H1 (cell line): ENCODE data around the gene ANKRD11. TPM values are rescaled to one million over a fixed set of nuclear protein-coding genes. Genes with fewer than 3 reads are reported as not detected.

ENCODE experiments used
- CTCF ChIA-PET: fragments of 300-600 bp; sonication (Branson Sonifier 250); formaldehyde crosslinking; loops from one replicate; lab custom pipeline; 2021; ENCODE audit not compliant: partially characterized antibody; lab: Charles Lee
- POLR2A ChIA-PET: fragments of 300-600 bp; sonication (Branson Sonifier 250); formaldehyde crosslinking; loops from one replicate; lab custom pipeline; 2021; ENCODE audit warnings: inconsistent platforms; ENCODE audit not compliant: partially characterized antibody; lab: Charles Lee
- DNase-seq, 2 experiments: peaks; one replicate each; pipeline versions ENCODE4 v3.0.0 to v3.0.0-alpha.2; 2010 to 2022; ENCODE audit warnings: low spot score in 2 of 2, low read depth in 1 of 2, mixed read lengths in 1 of 2
- FAIRE-seq: peaks from 2 replicates; lab custom pipeline; 2011; peaks lifted over from hg19 to GRCh38; lab: Jason Lieb, UNC
- H2AFZ ChIP-seq: 2 replicates; pipeline ENCODE4 v1.8.1; 2012; ENCODE audit warnings: low read length, inconsistent platforms
- H2AK5ac ChIP-seq: 2 replicates; pipeline ENCODE4 v1.6.1; 2013; ENCODE audit warnings: low read depth, low read length
- H2BK120ac ChIP-seq: replicated peaks from 2 replicates; pipeline ENCODE3; 2013; ENCODE audit warnings: low read depth, low read length, inconsistent platforms
- H2BK12ac ChIP-seq: 2 replicates; pipeline ENCODE4 v1.6.1; 2013; ENCODE audit warnings: low read depth, low read length
- H2BK15ac ChIP-seq: 2 replicates; pipeline ENCODE4 v1.6.1; 2013; ENCODE audit warnings: low read length
- H2BK20ac ChIP-seq: 2 replicates; pipeline ENCODE4 v1.6.1; 2013; ENCODE audit warnings: low read length
- H2BK5ac ChIP-seq: 2 replicates; pipeline ENCODE4 v1.6.1; 2013; ENCODE audit warnings: low read depth, low read length
- H3K14ac ChIP-seq: 2 replicates; pipeline ENCODE4 v1.6.1; 2013; ENCODE audit warnings: inconsistent platforms; ENCODE audit not compliant: insufficient read length
- H3K18ac ChIP-seq: 2 replicates; pipeline ENCODE4 v1.6.1; 2013; ENCODE audit warnings: low read length; ENCODE audit errors: extremely low read depth
- H3K23ac ChIP-seq: 2 replicates; pipeline ENCODE4 v1.6.1; 2013; ENCODE audit warnings: inconsistent platforms; ENCODE audit not compliant: insufficient read length
- H3K23me2 ChIP-seq: 2 replicates; pipeline ENCODE4 v1.6.1; 2013; ENCODE audit warnings: low read depth, low read length
- H3K27ac ChIP-seq: 2 replicates; pipeline ENCODE4 v1.6.1; 2011; ENCODE audit warnings: low read depth, low read length, inconsistent platforms
- H3K27me3 ChIP-seq, 4 experiments: replicated peaks in 1 of 4; 1 replicate in 1 of 4; 2 replicates in 3 of 4; pipeline versions ENCODE4 v1.6.1 to v1.8.1; 2011 to 2013; ENCODE audit warnings: low read length in 3 of 4, mild to moderate bottlenecking in 3 of 4, inconsistent platforms in 2 of 4, mixed read lengths in 2 of 4, moderate library complexity in 1 of 4; ENCODE audit not compliant: control insufficient read depth in 3 of 4, insufficient read depth in 3 of 4; ENCODE audit errors: extremely low read depth in 1 of 4
- H3K36me3 ChIP-seq, 4 experiments: 2 replicates each; pipeline versions ENCODE4 v1.6.1 to v1.8.1; 2011 to 2013; ENCODE audit warnings: mild to moderate bottlenecking in 4 of 4, low read length in 3 of 4, moderate library complexity in 2 of 4, control low read depth in 1 of 4, inconsistent platforms in 1 of 4; ENCODE audit not compliant: insufficient read depth in 4 of 4, control insufficient read depth in 2 of 4
- H3K4ac ChIP-seq: replicated peaks from 2 replicates; pipeline ENCODE3; 2013; ENCODE audit warnings: low read length, low read depth, mixed read lengths, inconsistent platforms; ENCODE audit not compliant: insufficient read length
- H3K4me1 ChIP-seq, 4 experiments: replicated peaks in 1 of 4; 1 replicate in 1 of 4; 2 replicates in 3 of 4; pipeline versions ENCODE4 v1.6.1 to v1.8.1; 2011 to 2013; ENCODE audit warnings: low read length in 3 of 4, inconsistent platforms in 2 of 4, mixed read lengths in 1 of 4; ENCODE audit not compliant: insufficient read depth in 4 of 4, control insufficient read depth in 3 of 4
- H3K4me2 ChIP-seq, 2 experiments: 2 replicates each; pipeline versions ENCODE4 v1.6.1 to v1.8.1; 2011 to 2013; ENCODE audit warnings: low read depth in 2 of 2, low read length in 2 of 2, control low read depth in 1 of 2, inconsistent platforms in 1 of 2, mild to moderate bottlenecking in 1 of 2; ENCODE audit not compliant: insufficient read depth in 1 of 2
- H3K4me3 ChIP-seq, 4 experiments: fragments of 200-600, 300-600 bp in 1 of 4; sonication (generic), shearing (Covaris generic), sonication (Bioruptor Twin) in 1 of 4; 2 replicates each; pipeline versions ENCODE4 v1.5.1 to v1.8.1; 2011 to 2016; ENCODE audit warnings: low read length in 4 of 4, low read depth in 3 of 4, control low read depth in 2 of 4, inconsistent platforms in 2 of 4, mild to moderate bottlenecking in 2 of 4, mixed read lengths in 1 of 4, moderate library complexity in 1 of 4; ENCODE audit not compliant: insufficient read depth in 2 of 4; ENCODE audit errors: extremely low read depth in 1 of 4
- H3K56ac ChIP-seq: replicated peaks from 2 replicates; pipeline ENCODE3; 2013; ENCODE audit warnings: low read depth, mild to moderate bottlenecking, mixed read lengths, low read length, inconsistent platforms; ENCODE audit not compliant: insufficient read length
- H3K79me1 ChIP-seq: 2 replicates; pipeline ENCODE4 v1.6.1; 2013; ENCODE audit warnings: low read depth, low read length, control low read depth
- H3K79me2 ChIP-seq, 2 experiments: 2 replicates each; pipeline versions ENCODE4 v1.6.1 to v1.8.1; 2012 to 2013; ENCODE audit warnings: low read length in 2 of 2, mild to moderate bottlenecking in 2 of 2, inconsistent platforms in 1 of 2; ENCODE audit not compliant: insufficient read depth in 2 of 2, control insufficient read depth in 1 of 2
- H3K9ac ChIP-seq, 4 experiments: replicated peaks in 1 of 4; 1 replicate in 1 of 4; 2 replicates in 3 of 4; pipeline versions ENCODE4 v1.6.1 to v1.8.1; 2011 to 2013; ENCODE audit warnings: low read depth in 3 of 4, low read length in 3 of 4, control low read depth in 2 of 4, mild to moderate bottlenecking in 2 of 4, moderate library complexity in 2 of 4, inconsistent platforms in 1 of 4; ENCODE audit errors: extremely low read depth in 1 of 4
- H3K9me3 ChIP-seq, 2 experiments: 2 replicates each; pipeline versions ENCODE4 v1.6.1 to v1.8.1; 2012 to 2013; ENCODE audit warnings: mild to moderate bottlenecking in 2 of 2, moderate library complexity in 2 of 2, control low read depth in 1 of 2, inconsistent platforms in 1 of 2, low read depth in 1 of 2, low read length in 1 of 2, mixed read lengths in 1 of 2; ENCODE audit not compliant: insufficient read depth in 2 of 2
- H4K20me1 ChIP-seq, 2 experiments: replicated peaks in 1 of 2; 2 replicates each; pipeline versions ENCODE3 to v1.8.1; 2011 to 2013; ENCODE audit warnings: inconsistent platforms in 2 of 2, low read length in 2 of 2, mild to moderate bottlenecking in 1 of 2; ENCODE audit not compliant: insufficient read depth in 2 of 2, control insufficient read depth in 1 of 2
- H4K5ac ChIP-seq: 2 replicates; pipeline ENCODE4 v1.6.1; 2013; ENCODE audit warnings: low read length, low read depth, mixed read lengths, inconsistent platforms; ENCODE audit not compliant: insufficient read length
- H4K8ac ChIP-seq: 2 replicates; pipeline ENCODE4 v1.8.0; 2013; ENCODE audit warnings: mild to moderate bottlenecking, moderate library complexity, low read length, inconsistent platforms; ENCODE audit not compliant: insufficient read depth; ENCODE audit errors: extremely low read depth
- H4K91ac ChIP-seq: replicated peaks from 2 replicates; pipeline ENCODE3; 2013; ENCODE audit warnings: low read length, mixed read lengths, inconsistent platforms; ENCODE audit not compliant: insufficient read length
- YY1 ChIP-seq: IDR thresholded peaks from 2 replicates; pipeline ENCODE4 v1.6.1; 2011; ENCODE audit warnings: low read depth, mild to moderate bottlenecking, low read length
- WGBS, 2 experiments: shearing (Covaris generic) in 1 of 2; methylation state at CpG; one replicate each; pipeline versions ENCODE4 v1.1.6 to v1.1.7; 2013 to 2015; ENCODE audit warnings: low lambda C conversion rate in 2 of 2, mixed read lengths in 2 of 2, inconsistent platforms in 1 of 2, low coverage in 1 of 2, missing lambda C conversion rate in 1 of 2; ENCODE audit not compliant: insufficient replicate concordance in 2 of 2, insufficient coverage in 1 of 2, insufficient read length in 1 of 2; ENCODE audit errors: extremely low coverage in 1 of 2, missing lambda C conversion rate in 1 of 2; 5-methylcytosine and 5-hydroxymethylcytosine counted together
- polyA plus RNA-seq, 7 experiments: library from polyadenylated mRNA; depleted of rRNA in 3 of 7; stranded (reverse) in 5 of 7; unstranded in 2 of 7; fragments of >200 nt in 5 of 7; fragments of 200-250 nt in 2 of 7; gene quantifications; 1 replicate in 5 of 7; 2 replicates in 1 of 7; 4 replicates in 1 of 7; pipeline versions ENCODE4 v1.2.1 to v1.2.3, GENCODE V29; 2011 to 2013; ENCODE audit warnings: missing spikeins in 2 of 7, mixed read lengths in 2 of 7
- total RNA-seq: library from RNA; stranded (reverse); fragmentation: NEBNext Ultra II Directional; extraction: Animal tissue kit (Norgen Biotek cat#: 25700); gene quantifications from 2 replicates; pipeline ENCODE4 v1.2.1, GENCODE V29; 2021

ANKRD11 gene
- total and polyA plus RNA-seq, 2 of the 8 experiments (the other 6 are each of a cell fraction or from before 2014, with no cell fraction given), result 46.5 to 142 TPM

DNA sequence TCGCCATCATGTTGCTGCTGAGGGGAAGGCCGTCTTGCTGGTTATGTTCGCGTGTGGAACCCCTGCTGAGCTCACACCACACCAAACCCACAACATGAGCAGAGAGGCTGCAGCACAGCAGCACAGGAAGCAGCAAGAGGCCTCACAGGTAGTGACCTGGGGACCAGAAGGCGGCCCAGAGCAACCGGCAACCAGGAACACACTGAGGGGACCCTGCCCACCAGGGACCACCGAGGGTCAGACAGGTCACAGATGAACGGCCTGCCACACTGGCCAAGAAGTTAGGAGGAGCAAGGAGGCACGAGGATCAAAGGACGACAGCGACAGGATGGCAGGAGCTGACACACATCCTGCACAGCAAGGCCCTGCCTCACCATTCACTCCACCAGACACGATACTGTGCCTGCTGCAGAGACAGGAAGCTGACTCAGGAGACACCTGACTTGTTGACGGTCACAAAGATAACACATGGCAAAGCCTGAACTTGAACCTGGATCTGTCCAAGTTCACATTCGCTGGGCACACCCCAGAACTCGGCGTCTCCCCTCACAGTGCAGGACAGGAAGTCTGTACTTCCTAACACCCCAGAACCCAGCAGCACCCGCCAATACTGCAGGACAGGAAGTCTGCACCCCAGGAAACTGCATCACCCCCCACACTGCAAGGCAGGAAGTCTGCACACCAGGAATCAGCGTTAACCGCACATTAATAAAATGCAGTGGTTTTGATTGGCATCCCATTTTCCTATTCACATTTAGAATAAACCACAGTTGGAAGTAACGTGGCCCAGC lies 174.4 kb downstream of the ANKRD11 start:
- Histone ChIP-seq H2BK15ac (peak overlapping the region; percentile 18; the same call in 1 of the 2 replicates), H4K20me1 (peaks cover 59 to 73% of the 10 kb centered on the region in 2 experiments), H3K27ac (no peak overlapping the region), H3K9me3 (no peaks in the 10 kb centered on the region), H3K9ac (no peak overlapping the region; a peak in 1 of 7 replicates), H3K23ac (no peak overlapping the region), H3K23me2 (no peaks in the 10 kb centered on the region), H2BK120ac (no peak overlapping the region), H3K4me1 (peaks cover 0 to 44% (median 20%) of the 10 kb centered on the region in 4 experiments; a peak in 5 of 7 replicates), H3K4ac (no peak overlapping the region), H3K79me1 (peaks cover 50% of the 10 kb centered on the region), H3K56ac (no peak overlapping the region), H2BK5ac (peak overlapping the region; percentile 73), H2AK5ac (no peak overlapping the region), H3K27me3 (no peaks in the 10 kb centered on the region), H3K4me2 (no peak overlapping the region), H4K8ac (no peak overlapping the region; the same call in 1 of the 2 replicates), H3K36me3 (peaks cover 2 to 8% (median 3%) of the 10 kb centered on the region in 4 experiments; a peak in 5 of 8 replicates), H2AFZ (no peak overlapping the region), H4K91ac (no peak overlapping the region), H2BK20ac (no peak overlapping the region), H4K5ac (no peak overlapping the region), H3K18ac (no peak overlapping the region), H3K4me3 (no peak overlapping the region), H3K14ac (no peak overlapping the region), H3K79me2 (peaks cover 4 to 100% of the 10 kb centered on the region in 2 experiments), H2BK12ac (peak overlapping the region; percentile 1; the same call in 1 of the 2 replicates)
- POLR2A ChIA-PET, result interaction anchor here (0.7 to 2.0 kb wide), 6 partner anchors 11 to 159 kb away, joined by 3 to 8 read pairs (median 4); no protein-coding TSS in a partner anchor
- DNase-seq, result no peak
- no peak for FAIRE-seq
- WGBS, 2 experiments, result 88% methylated on average over 20 of the region's 20 CpGs; no CpG with 5 or more reads in 1 of the 2 experiments
- CTCF ChIA-PET, result interaction anchor here (0.7 to 3.4 kb wide), 17 partner anchors 8 to 241 kb away, joined by 3 to 13 read pairs (median 4); no protein-coding TSS in a partner anchor
- no peak for TF ChIP-seq YY1
